Aorta (tissue), 5 donors: ENCODE results near the gene NR3C2. TPM values are rescaled to one million over a fixed set of nuclear protein-coding genes. Genes with fewer than 3 reads are reported as not detected.

Experiments used
- ATAC-seq: fragments of 200-7000 bp; cut with Tn5 transposase; one replicate; pipeline ENCODE4 v1.9.1; 2022; ENCODE audit warnings: moderate library complexity; ENCODE audit not compliant: low FRiP score
- DNase-seq, 2 donors: peaks; one replicate each; pipeline ENCODE4 v3.0.0-alpha.2; 2020
- H3K27ac ChIP-seq, 2 donors: one replicate each; pipeline ENCODE4 v1.5.1; 2013; ENCODE audit warnings: low read length in 2 of 2, mild to moderate bottlenecking in 2 of 2, moderate library complexity in 2 of 2, control low read depth in 1 of 2, inconsistent platforms in 1 of 2, low read depth in 1 of 2
- H3K27me3 ChIP-seq, 2 donors: one replicate each; pipeline ENCODE4 v1.6.1; 2013; ENCODE audit warnings: control low read depth in 1 of 2, low read length in 1 of 2, mild to moderate bottlenecking in 1 of 2, moderate library complexity in 1 of 2; ENCODE audit not compliant: insufficient read depth in 2 of 2, control insufficient read depth in 1 of 2
- H3K36me3 ChIP-seq, 2 donors: one replicate each; pipeline ENCODE4 v1.6.1; 2013; ENCODE audit warnings: control low read depth in 1 of 2, low read length in 1 of 2, mild to moderate bottlenecking in 1 of 2; ENCODE audit not compliant: insufficient read depth in 2 of 2, control insufficient read depth in 1 of 2
- H3K4me1 ChIP-seq, 2 donors: one replicate each; pipeline ENCODE4 v1.6.1; 2013; ENCODE audit warnings: low read length in 2 of 2, control low read depth in 1 of 2, mild to moderate bottlenecking in 1 of 2, moderate library complexity in 1 of 2; ENCODE audit not compliant: insufficient read depth in 2 of 2, control insufficient read depth in 1 of 2
- H3K4me3 ChIP-seq, 2 donors: one replicate each; pipeline ENCODE4 v1.5.1; 2013; ENCODE audit warnings: low read length in 2 of 2, control low read depth in 1 of 2, mild to moderate bottlenecking in 1 of 2
- H3K9me3 ChIP-seq: one replicate; pipeline ENCODE4 v1.6.1; 2013; ENCODE audit warnings: mild to moderate bottlenecking, low read length; ENCODE audit not compliant: control insufficient read depth
- WGBS, 2 donors: extraction: QIAGEN DNeasy Blood & Tissue Kit; methylation state at CpG; one replicate each; pipeline ENCODE4 v1.1.7; 2013; 5-methylcytosine and 5-hydroxymethylcytosine counted together
- intact Hi-C, 2 donors: fragments of 100-400 bp; cut with DNase I; formaldehyde crosslinking; loops; one replicate each; pipeline versions ENCODE4 v1.14.2 to v1.15.0; 2022
- polyA plus RNA-seq, 2 donors: library from polyadenylated mRNA; stranded (reverse); fragments of 200-250 nt; gene quantifications; one replicate each; pipeline ENCODE4 v1.2.3, GENCODE V29; 2013
- total RNA-seq, 2 donors: library from RNA; stranded (reverse); fragmentation: NEBNext Ultra II Directional; extraction: Animal tissue kit (Norgen Biotek cat#: 25700); gene quantifications; one replicate each; pipeline ENCODE4 v1.2.1, GENCODE V29; 2021
- donor health status: healthy with polysubstance abuse.
- donor health status: Bipolar disorder and iron deficiency.
- donor health status: DM: no; HTN: no; CAD: no.
- donor health status: DM: no; HTN: no; CAD: no.
- donor health status: DM: yes; HTN: yes; CAD: no.

The NR3C2 gene
- total and polyA plus RNA-seq, 4 donors = 3.4 to 22.9 (median 6.9) TPM

- intact Hi-C loops = no loop called here
- DNase-seq (no peak), ATAC-seq (no peak)
- H3K9me3 ChIP-seq = no peaks in the 10 kb centered on the region
- H3K27ac ChIP-seq = no peak overlapping the region
- H3K4me3 ChIP-seq = no peak overlapping the region
- peaks cover 7 to 21% of the 10 kb centered on the region in 2 donors for H3K36me3 ChIP-seq
- no peaks in the 10 kb centered on the region for H3K4me1 ChIP-seq
- 85% methylated on average over 7 of the region's 7 CpGs for WGBS, 2 donors
- H3K27me3 ChIP-seq = no peaks in the 10 kb centered on the region
These were observed 362.3 kb downstream of the NR3C2 start for GRCh38 chr4:148079961-148080360.

GRCh38 chr4:148078061-148078460 is 364.2 kb downstream of the NR3C2 start:
- ATAC-seq = no peak
- 69 to 84% methylated on average over 2 of the region's 2 CpGs for WGBS, 2 donors
- Histone ChIP-seq H3K4me3 (no peak overlapping the region), H3K9me3 (no peaks in the 10 kb centered on the region), H3K36me3 (peaks cover 9 to 28% of the 10 kb centered on the region in 2 donors), H3K4me1 (no peaks in the 10 kb centered on the region), H3K27me3 (no peaks in the 10 kb centered on the region), H3K27ac (no peak overlapping the region)
- DNase-seq = no peak
- intact Hi-C loops = no loop called here

GRCh38 chr4:148077581-148077980 is 364.6 kb downstream of the NR3C2 start:
- Histone ChIP-seq H3K4me3 (no peak overlapping the region), H3K27ac (no peak overlapping the region), H3K9me3 (no peaks in the 10 kb centered on the region), H3K27me3 (no peaks in the 10 kb centered on the region), H3K36me3 (peaks cover 9 to 32% of the 10 kb centered on the region in 2 donors), H3K4me1 (no peaks in the 10 kb centered on the region)
- intact Hi-C loops = no loop called here
- ATAC-seq (no peak), DNase-seq (no peak)
- 82 to 91% methylated on average over 1 of the region's 1 CpG for WGBS, 2 donors

DNA sequence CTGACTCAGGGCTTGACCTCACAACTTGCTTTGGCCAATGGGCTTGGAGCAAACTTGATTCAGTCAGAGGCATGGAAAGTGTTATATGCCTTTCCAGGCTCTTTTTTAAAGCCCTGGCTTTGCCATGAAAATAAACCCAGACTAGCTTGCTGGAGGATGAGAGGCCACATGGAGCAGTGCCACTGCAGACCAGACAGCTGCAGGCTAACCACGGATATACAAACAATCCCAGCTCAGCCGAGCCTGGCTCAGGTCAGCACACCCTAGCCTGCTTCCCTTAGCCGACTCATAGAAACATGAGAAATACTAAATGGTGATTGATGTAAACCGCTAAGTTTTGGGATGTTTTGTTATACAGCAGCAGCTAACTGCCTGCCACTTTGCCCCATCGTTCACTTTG is 365.2 kb downstream of the NR3C2 start:
- H3K4me3 ChIP-seq = no peak overlapping the region
- no peaks in the 10 kb centered on the region for H3K4me1 ChIP-seq
- 73 to 83% methylated on average over 5 of the region's 5 CpGs for WGBS, 2 donors
- H3K9me3 ChIP-seq = no peaks in the 10 kb centered on the region
- H3K36me3 ChIP-seq = peaks cover 9 to 36% of the 10 kb centered on the region in 2 donors
- DNase-seq = no peak
- ATAC-seq = no peak
- H3K27me3 ChIP-seq = no peaks in the 10 kb centered on the region
- no peak overlapping the region for H3K27ac ChIP-seq
- intact Hi-C loops = no loop called here

GRCh38 chr4:148075438-148075837 is 366.8 kb downstream of the NR3C2 start:
- WGBS, 2 donors = 98 to 99% methylated on average over 3 of the region's 3 CpGs
- DNase-seq = no peak

GRCh38 chr4:148074462-148074861 is 367.8 kb downstream of the NR3C2 start:
- Histone ChIP-seq H3K4me3 (no peak overlapping the region), H3K36me3 (peaks cover 6 to 34% of the 10 kb centered on the region in 2 donors), H3K9me3 (no peaks in the 10 kb centered on the region), H3K27ac (no peak overlapping the region), H3K4me1 (no peaks in the 10 kb centered on the region), H3K27me3 (no peaks in the 10 kb centered on the region)
- intact Hi-C loops = no loop called here
- ATAC-seq (no peak), DNase-seq (no peak)
- WGBS, 2 donors = 98% methylated on average over 5 of the region's 5 CpGs

More at GRCh38 chr4:148075438-148075837, 366.8 kb downstream of the NR3C2 start:
- ATAC-seq = no peak
- Histone ChIP-seq H3K4me1 (no peaks in the 10 kb centered on the region), H3K27ac (no peak overlapping the region), H3K9me3 (no peaks in the 10 kb centered on the region), H3K4me3 (no peak overlapping the region), H3K36me3 (peaks cover 6 to 35% of the 10 kb centered on the region in 2 donors), H3K27me3 (no peaks in the 10 kb centered on the region)
- intact Hi-C loops = no loop called here

GRCh38 chr4:148073349-148073748 is 368.9 kb downstream of the NR3C2 start:
- no peak overlapping the region for H3K27ac ChIP-seq
- H3K9me3 ChIP-seq = no peaks in the 10 kb centered on the region
- WGBS, 2 donors = 95% methylated on average over 6 of the region's 6 CpGs
- intact Hi-C loops = no loop called here
- DNase-seq (no peak), ATAC-seq (no peak)
- no peak overlapping the region for H3K4me3 ChIP-seq
- no peaks in the 10 kb centered on the region for H3K4me1 ChIP-seq
- H3K27me3 ChIP-seq = no peaks in the 10 kb centered on the region
- H3K36me3 ChIP-seq = peaks cover 6 to 34% of the 10 kb centered on the region in 2 donors

DNA sequence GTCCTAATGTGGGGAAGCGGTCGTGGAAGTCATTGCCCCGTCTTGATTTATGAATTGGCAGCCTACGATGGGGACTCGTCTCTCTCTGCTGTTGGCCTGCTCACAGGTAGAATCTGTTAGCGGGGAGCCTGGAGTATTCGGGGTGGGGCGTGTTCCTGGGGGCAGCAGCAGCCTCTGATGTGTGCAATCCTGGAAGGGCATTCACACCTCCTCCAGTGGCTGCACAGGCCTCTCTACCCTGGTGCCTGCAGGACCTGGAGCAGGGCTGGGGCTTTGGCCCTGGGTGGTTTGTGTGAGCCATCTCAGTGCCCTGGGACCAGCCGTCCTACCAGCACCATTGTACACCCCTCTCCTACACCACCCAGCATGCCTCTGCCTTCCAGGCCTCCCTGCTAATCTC is 369.4 kb downstream of the NR3C2 start:
- intact Hi-C loops = no loop called here
- H3K4me1 ChIP-seq = no peaks in the 10 kb centered on the region
- no peak for DNase-seq
- ATAC-seq = no peak
- H3K36me3 ChIP-seq = peaks cover 6 to 34% of the 10 kb centered on the region in 2 donors
- H3K27me3 ChIP-seq = no peaks in the 10 kb centered on the region
- no peaks in the 10 kb centered on the region for H3K9me3 ChIP-seq
- 95 to 96% methylated on average over 9 of the region's 9 CpGs for WGBS, 2 donors
- no peak overlapping the region for H3K4me3 ChIP-seq
- no peak overlapping the region for H3K27ac ChIP-seq

GRCh38 chr4:148071009-148071408 is 371.2 kb downstream of the NR3C2 start:
- WGBS, 2 donors = 90% methylated on average over 4 of the region's 4 CpGs
- no peak overlapping the region for H3K4me3 ChIP-seq
- ATAC-seq (no peak), DNase-seq (no peak)
- H3K36me3 ChIP-seq = peaks cover 4 to 33% of the 10 kb centered on the region in 2 donors
- no peaks in the 10 kb centered on the region for H3K9me3 ChIP-seq
- H3K4me1 ChIP-seq = no peaks in the 10 kb centered on the region
- H3K27me3 ChIP-seq = no peaks in the 10 kb centered on the region
- H3K27ac ChIP-seq = no peak overlapping the region
- intact Hi-C loops = no loop called here
